ENCODE data around the gene SOCS6.
"Not testable (repeated sequence)": the region's sequence is repeated elsewhere in the genome, so short reads cannot be mapped to it uniquely, and the experiment has no call there.

The SOCS6 gene, protein sequence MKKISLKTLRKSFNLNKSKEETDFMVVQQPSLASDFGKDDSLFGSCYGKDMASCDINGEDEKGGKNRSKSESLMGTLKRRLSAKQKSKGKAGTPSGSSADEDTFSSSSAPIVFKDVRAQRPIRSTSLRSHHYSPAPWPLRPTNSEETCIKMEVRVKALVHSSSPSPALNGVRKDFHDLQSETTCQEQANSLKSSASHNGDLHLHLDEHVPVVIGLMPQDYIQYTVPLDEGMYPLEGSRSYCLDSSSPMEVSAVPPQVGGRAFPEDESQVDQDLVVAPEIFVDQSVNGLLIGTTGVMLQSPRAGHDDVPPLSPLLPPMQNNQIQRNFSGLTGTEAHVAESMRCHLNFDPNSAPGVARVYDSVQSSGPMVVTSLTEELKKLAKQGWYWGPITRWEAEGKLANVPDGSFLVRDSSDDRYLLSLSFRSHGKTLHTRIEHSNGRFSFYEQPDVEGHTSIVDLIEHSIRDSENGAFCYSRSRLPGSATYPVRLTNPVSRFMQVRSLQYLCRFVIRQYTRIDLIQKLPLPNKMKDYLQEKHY

DNA sequence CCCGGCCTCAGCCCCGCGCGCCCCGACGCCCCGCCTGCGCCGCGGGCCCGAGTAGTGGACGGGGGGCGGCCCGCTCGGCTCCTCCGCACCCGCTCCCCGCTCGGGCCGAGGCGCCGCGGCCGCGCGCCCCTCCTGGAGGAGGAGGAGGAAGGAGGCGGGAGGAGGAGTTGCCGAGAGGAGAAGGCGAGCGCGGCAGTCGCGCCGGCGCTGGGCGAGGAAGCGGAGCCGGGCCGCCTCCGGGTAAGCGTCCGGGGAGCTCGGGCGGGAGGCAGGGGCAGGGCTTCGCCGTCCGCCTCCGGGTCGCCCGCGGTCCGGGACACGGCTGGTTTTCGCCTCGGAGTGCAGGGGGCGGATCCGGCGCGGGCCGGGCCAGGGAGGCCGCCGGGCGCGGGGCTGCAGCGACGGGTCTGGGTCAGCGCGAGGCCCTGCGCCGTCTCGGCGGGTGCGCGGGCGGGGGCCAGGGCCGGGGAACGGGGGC lies at the start of gene SOCS6:
TSS of gene SOCS6 (plus strand) at position 195 of the 478 bp plus-strand sequence. CDS start 35,624 bp downstream, outside the sequence.
- no peak for DNase-seq (ENCODE audit: low read depth, low spot score)

DNA sequence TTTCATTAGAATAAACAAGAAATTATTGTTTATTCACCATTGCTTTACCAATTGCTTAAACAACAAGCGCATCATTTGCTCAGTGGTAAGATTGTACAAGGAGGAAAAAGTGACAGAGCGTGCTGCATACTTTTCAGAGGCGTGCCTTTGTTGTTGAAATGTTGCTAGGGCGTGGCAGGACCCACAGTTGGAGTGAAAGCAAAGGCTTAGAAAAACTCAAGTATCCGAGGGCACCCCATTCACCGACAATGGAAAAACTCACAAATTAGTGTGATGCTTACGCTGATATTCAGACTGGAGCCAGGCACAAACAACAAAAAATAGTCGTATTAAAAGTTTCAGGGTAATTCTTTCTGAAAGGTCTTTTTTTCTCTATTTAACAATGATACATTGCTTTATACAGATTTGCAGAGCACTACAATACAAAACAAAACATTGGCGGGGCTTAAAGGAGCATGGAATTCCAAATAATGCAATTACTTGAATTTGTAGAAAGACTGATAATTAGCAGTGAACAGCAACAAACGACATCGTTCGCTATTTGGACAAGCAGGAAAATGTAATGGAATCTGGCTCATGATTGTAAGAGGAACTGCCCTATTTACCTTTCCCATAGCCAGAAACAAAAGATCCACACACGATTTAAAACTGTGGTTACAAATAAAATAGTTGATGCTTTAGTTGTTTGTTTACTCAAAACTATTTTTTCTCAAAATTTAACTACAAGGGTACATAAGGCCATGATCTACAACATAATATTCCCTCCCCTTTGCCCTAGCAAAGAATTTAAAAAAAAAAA lies 45.5 kb upstream of the SOCS6 start:
- DNase-seq (ENCODE audit: low read depth, low spot score) = no peak

DNA sequence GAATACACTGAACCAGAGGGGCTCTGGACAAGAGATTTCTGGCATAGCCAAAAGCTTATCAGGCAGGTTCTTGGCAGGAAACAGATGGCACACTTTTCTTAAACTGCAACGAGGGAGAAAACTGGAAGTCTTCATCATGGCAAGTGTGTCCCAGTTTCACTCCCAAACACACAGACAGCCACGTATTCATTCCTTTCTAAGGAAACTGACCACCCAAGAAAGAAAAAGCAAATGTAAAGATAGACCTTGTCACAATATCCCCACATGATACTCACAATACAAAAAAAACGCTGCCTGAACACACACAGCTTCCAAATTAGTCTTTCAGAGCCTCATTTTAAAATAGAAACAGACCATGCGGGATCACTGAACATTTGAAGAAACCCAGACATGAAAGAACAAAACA lies 42.8 kb upstream of the SOCS6 start:
- no peak for DNase-seq (ENCODE audit: low read depth, low spot score)

DNA sequence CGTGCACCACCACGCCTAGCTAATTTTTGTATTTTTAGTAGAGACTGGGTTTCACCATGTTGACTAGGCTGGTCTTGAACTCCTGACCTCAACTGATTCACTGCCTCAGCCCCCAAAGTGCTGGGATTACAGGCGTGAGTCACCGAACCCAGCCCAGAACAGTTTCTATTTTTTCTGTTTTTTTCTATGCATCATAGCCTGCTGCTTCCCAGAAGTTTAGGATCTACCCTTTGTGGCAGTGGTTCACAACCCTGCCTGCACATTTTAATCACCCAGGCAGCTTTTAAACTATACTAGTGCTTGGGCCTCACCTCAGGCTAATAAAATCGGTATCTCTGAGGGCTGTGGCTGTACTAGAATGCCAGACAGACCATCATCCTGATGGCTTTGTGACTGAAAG lies 39.7 kb upstream of the SOCS6 start:
- no peak for DNase-seq (ENCODE audit: low read depth, low spot score)

DNA sequence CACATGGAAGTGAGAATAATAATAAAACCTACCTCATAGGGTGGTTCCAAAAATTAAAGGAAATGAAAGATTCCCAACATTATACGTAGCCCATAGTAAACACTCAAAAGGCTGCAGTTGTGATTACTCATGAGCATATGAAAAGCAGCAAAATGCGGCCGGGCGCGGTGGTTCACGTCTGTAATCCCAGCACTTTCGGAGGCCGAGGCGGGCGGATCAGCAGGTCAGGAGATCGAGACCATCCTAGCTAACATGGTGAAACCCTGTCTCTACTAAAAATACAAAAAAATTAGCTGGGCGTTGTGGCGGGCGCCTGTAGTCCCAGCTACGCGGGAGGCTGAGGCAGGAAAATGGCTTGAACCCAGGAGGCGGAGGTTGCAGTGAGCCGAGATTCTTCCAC lies 39.0 kb upstream of the SOCS6 start:
- DNase-seq (ENCODE audit: low read depth, low spot score) = not testable (repeated sequence)

DNA sequence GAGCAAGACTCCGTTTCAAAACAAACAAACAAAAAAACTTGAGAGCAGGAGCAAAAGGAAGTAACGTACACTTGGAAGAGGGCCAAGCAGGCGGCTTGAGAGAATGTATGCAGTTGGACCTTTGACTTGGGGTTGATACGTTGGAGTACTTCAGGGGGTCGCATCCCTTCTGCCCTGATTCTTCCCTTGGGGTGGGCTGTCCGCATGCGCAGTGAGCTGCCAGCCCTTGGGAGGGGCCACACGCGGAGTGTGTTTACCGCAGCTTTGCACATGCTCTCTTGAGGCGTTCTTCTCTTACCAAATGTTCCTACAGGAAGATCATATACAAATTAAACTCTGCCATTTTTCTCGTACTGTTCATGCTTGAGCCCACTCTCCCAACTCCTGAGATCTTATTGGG lies 38.1 kb upstream of the SOCS6 start:
- no peak for DNase-seq (ENCODE audit: low read depth, low spot score)

DNA sequence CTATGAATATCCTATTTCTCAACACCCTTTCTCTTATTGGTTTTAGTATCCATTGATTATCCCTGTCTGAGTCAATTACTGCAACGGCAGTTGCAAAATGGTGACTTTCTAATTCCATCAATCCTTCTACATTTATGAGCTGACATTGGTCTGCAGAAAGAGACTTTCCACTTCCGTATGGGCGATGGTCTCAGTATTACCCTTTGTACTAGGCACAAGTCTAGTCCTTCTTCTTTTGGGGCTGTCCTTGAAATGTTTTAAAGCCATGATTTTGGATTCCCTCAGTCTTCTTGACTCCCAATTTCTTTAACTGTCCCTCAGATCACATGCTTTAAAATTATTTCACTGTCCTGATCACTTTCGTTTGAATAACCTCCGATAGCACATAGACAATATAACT lies 32.7 kb upstream of the SOCS6 start:
- no peak for DNase-seq (ENCODE audit: low read depth, low spot score)

DNA sequence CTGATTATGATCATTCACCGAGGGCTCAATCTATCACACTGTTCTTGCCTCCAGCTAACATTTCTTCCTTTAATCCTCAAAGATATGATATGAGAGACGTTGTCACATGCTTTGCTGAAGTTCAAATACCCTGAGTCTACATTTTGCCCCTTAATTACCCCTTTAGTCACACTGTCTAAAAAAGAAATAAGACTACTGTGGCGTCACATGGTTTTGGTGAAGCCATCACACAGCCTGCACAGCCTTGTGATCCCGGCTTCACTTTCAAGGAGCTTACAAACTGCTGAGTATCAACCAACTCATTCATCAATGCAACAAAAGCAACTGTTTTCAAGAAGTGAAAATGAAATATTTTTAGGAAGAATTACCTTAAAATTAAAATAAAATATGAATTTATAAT lies 31.9 kb upstream of the SOCS6 start:
- DNase-seq (ENCODE audit: low read depth, low spot score) = no peak

DNA sequence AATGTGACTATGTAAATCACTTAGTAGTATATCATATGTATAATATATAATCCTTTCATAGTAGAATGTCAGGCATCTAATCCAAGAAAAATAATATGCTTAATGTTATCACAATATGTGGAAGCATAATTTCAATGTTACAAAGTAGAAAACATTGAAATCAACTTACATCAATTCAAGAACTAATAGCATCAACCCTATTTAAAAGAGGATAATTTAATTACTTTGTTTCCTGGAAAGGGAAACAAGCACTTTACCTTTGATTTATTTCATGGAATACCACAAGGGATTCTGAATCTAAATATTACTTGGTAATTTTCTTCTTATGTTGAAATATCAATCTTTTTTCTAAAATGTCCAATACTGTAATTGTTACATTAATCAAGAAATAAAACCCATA lies 30.6 kb upstream of the SOCS6 start:
- DNase-seq (ENCODE audit: low read depth, low spot score) = no peak

DNA sequence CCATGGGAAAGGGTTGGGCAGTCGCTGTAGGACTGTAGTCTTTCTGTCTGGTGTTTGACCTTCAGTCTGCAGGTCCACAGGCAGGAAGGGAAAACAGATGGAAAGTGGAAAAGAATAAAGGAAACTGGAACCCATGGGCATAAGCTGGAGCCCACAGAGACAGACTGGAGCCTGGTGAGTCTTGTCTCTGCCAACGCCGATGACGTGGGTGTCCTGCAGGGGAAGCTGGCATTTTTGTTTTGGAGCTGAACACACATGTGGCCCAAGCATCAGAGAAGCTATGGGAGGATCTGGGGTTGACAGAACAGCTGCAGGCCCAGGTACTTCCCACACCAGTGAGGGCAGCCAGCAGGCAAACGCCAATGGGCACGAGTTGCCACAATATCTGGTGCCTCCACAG lies 28.2 kb upstream of the SOCS6 start:
- no peak for DNase-seq (ENCODE audit: low read depth, low spot score)

DNA sequence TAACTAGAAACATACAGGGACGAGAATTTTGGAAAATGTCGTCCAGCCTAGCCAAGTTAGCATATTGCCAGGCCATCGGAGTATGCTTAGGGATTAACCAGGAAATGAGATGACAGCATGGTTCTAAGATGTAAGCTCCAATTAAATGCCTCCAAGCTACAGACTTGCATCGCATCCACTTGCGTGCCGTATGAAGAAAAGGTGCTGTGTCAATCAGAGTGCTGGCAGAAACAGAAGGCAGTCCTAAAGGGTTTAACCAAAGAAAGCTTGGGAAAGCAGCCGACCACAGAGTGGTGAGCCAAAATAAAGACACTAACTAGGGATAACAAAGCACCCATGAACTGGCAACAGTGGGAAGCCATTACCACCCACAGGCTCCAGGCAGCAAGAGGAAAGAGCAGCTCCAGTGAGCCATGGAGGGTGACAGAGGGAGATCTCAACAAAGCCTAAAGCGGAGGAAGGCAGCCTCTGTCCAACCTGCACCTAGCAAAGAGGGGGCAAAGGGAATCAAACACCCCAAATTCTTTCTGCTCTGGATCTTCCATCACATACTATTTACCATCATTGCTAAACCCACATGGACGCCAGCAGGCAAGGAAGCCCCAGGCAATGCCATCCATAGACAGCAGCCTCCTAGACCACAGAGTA lies 27.6 kb upstream of the SOCS6 start:
- no peak for DNase-seq (ENCODE audit: low read depth, low spot score)

DNA sequence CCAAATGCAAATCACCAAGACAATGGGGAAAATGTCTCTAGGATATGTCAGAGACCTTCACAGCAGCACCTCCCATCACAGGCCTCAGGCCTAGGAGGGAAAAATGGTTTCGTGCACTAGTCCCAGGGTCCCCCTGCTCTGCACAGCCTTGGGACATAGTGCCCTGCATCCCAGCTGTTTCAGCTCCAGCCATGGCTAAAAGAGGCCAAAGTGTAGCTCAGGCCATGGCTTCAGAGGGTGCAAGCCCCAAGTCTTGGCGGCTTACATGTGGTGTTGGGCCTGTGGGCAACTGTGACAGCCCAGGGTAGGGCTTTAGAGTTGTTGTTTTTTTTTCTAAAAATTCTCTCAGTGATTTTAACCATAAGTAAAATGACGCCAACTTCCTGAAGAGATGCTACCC lies 25.5 kb upstream of the SOCS6 start:
- no peak for DNase-seq (ENCODE audit: low read depth, low spot score)

DNA sequence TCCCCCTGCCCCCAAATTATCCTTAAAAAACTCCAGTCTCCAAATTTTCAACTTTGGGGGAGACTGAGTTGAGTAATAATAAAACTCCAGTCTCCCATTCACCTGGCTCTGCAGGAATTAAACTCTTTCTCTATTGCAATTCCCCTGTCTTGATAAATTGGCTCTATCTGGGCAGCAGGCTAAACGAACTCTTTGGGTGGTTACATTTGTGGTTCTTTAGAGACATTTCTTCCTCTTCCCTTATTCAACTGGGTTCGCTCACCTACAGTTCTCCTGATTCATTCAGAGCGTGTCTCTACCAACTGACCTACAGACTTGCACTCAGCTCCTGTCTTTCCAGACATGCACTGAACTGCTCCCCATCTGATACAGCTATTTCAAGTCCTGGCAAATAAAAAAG lies 17.1 kb upstream of the SOCS6 start:
- DNase-seq (ENCODE audit: low read depth, low spot score) = no peak

DNA sequence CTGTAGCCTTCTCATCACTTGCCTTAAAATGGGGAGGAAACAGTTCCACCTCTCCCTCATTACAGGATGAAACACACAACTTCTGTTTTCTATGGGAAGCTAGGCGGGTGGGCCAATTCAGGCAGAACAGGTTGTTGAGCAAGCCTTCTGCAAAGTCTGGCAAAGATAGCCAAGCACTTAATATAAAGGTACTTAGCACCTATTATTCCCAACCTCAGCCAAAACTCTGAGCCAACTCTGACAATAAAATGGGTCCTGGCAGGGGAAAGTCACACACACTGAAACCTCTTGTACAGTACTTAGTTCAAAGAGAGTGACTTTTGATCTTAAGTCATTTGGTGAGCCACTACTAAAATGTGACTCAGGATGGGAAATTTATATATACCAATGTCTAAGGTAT lies 15.8 kb upstream of the SOCS6 start:
- DNase-seq (ENCODE audit: low read depth, low spot score) = no peak

DNA sequence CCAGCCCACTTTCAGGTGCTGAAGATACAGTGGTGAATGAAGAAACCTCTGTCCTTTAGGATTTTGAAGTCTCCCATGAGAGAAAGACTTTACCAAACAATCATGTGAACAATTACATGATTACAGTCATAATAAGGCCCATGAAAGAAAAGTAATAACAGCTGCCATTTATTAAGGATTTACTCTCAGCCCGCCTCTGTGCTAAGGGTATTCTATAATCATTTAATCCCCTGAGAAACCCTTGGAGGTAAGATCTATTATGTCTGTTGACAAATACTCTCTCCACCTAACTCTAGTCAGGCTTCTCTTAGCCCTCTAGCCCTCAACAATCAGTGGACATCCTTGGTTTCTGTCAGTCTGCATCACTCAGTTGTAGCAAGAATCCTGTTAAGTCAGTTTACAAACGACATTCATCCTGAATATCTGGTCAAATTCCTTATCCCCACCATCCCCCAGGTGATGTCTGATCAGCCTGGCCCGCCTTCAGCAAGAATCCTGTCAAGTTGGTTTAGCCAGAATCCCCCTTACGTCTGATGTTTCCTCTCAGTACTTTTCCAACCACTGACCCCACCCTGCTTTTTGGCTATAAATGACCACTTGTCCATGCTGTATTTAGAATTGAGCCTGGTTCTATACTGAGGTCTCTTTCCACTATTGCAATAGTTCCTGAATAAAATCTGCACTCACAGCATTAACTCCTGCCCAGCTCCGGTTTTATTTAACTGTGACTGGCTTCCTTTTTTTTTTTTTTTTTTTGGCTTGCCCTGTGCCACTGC lies 12.2 kb upstream of the SOCS6 start:
- DNase-seq (ENCODE audit: low read depth, low spot score) = no peak

DNA sequence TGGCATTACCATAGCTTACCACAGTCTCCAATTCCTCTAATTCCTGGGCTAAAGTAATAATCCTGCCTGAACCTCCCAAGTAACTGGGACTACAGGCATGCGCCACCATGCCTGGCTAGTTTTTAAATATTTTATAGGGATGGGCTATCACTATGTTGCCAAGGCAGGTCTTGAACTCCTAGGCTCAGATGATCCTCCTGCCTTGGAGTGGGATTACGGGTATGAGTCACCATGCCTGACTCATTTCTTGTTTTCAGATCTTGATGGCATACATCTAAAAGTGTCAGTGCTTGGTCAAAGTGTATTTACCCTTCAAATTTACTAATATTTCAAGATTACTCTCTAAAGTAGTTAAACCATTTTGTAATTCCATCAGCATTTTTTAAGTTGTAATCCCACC lies 9.4 kb upstream of the SOCS6 start:
- DNase-seq (ENCODE audit: low read depth, low spot score) = no peak

DNA sequence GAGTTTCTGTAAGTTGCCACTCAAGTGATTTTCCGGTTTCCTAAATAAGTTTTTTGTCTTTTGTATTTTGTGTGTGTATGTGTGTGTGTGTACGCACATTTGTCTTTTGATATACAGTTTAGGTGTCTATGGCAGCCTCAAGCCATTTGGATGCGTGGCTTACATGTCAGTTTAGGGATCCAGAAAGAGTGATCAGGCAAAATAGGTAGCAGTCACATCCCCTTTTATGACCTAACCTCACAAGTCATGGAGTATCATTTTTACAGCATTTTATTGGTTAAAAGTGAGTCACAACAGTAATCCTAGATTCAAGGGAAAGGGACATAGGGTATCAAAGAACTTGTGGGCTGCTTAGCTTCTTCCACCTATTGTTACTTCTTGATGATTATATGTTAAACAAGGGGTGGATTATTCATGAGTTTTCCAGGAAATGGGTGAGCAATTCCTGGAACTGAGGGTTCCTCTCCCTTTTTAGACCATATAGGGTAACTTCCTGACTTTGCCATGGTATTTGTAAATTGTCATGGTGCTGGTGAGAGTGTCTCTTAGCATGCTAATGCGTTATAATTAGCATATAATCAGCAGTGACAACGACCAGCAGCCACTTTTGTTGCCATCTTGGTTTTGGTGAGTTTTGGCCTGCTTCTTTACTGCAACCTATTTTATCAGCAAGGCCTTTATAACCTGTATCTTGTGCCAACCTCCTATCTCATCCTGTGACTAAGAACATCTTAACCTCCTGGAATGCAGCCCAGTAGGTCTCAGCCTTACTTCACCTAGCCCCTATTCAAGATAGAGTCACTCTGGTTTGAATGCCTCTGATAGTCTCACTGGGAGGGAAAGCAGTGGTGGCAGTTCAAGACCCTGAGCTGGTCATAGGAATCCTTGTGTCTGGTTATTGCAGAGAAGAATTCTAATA lies 8.6 kb upstream of the SOCS6 start:
- DNase-seq (ENCODE audit: low read depth, low spot score) = no peak

DNA sequence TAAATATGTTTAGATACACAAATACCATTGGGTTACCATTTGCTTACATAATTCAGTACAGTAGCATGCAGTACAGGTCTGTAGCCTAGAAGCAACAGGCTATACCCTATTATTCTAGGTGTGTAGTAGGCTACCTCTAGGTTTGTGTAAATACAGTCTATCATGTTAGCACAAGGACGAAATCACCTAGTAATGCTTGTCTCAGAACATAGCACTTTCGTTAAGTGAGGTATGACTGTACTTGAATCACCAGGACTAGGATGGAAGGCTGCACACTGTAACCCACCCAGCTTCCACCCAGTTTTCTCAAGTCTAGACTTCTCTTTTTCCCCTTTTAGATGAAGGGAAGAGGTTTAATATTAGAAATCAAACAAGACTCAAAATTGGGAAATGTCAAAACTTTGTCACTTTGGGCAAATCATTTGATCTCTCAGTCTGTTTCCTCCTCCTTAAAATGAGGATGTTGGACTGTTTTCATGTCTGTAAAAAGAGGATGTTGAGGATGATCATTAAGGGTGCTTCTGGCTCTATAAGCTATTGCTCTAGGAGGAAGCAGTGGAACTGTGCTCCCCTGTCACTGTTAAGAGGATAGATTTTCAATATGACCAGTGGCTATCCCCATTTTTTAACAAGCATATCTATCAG lies 3.7 kb upstream of the SOCS6 start:
- no peak for DNase-seq (ENCODE audit: low read depth, low spot score)

DNA sequence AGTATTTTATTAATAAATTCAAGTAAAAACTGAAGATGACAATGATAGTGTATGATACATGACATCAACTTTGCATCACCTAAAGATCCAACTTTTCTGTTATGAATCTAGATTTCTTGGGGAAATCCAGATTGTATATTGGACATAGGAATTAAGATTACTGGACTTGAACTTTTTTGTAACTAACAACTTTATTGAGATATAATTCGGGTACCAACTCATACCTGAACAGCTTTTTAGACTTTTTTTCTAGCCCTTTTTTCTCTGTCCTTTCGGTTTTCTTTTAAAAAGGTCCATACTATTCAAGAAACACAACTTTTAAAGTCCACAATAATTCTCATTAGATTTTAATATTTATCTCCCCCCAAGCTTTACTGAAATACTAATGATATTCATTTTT lies 1.1 kb upstream of the SOCS6 start:
- no peak for DNase-seq (ENCODE audit: low read depth, low spot score)
